HuH-7 (cell line): ENCODE data around the gene DSE.
"Not testable (repeated sequence)": the region's sequence is repeated elsewhere in the genome, so short reads cannot be mapped to it uniquely, and the experiment has no call there.

Experiments
- DNase-seq: peaks from one replicate; pipeline ENCODE4 v3.0.0; 2011; ENCODE audit warnings: low spot score

DSE gene

DNA sequence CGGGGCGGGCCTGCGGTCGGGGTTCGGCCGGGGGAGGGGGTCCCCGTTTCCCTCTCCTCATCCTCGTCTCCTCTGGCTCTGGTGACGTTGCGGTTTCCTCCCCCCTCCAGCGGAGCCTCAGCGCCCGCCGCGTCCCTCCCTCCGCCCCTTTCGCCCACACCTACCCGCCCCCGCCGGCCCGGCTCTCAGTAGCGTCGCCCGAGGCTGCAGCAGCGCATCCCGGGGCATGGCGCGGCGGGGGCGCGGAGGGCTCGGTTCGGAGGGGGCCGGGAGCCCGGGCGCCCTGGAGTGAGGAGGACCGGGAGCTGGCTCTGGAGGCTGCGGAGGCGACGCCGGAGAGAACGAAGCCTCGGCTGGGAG is at the start of gene DSE:
TSS of gene DSE (plus strand) at position 188 of the 360 bp plus-strand sequence. CDS start 28,304 bp downstream, outside the sequence.
- DNase-seq, result peak; percentile 70

DNA sequence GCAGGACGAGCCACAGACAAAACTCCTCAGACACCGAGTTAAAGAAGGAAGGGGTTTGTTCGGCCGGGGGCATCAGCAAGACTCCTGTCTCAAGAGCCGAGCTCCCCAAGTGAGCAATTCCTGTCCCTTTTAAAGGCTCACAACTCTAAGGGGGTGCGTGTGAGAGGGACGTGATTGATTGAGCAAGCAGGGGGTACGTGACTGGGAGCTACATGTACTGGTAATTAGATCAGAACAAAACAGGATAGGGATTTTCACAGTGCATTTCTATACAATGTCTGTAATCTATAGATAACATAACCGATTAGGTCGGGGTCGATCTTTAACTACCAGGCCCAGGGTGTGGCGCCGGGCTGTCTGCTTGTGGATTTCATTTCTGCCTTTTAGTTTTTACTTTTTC is 48.8 kb upstream of the DSE start:
- not testable (repeated sequence) for DNase-seq

DNA sequence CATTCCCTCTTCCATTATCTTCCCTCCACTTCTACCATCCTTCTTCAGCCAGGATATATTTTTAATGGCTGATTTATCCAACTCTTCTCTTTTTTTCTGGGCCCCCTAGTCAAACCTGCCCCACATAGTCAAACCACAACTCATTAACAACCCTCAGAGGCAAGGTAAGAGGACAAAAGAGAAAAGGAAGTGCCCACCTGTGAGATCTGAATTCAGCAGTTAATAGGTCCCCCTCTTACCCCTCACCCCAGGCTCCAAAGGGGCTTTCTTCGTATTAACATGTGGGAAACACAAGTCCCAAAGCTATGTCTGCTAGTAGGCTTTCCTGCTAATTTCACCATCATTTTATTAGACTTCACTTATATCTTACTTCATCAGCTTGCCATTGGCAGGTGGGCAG is 46.9 kb upstream of the DSE start:
- DNase-seq, result no peak

DNA sequence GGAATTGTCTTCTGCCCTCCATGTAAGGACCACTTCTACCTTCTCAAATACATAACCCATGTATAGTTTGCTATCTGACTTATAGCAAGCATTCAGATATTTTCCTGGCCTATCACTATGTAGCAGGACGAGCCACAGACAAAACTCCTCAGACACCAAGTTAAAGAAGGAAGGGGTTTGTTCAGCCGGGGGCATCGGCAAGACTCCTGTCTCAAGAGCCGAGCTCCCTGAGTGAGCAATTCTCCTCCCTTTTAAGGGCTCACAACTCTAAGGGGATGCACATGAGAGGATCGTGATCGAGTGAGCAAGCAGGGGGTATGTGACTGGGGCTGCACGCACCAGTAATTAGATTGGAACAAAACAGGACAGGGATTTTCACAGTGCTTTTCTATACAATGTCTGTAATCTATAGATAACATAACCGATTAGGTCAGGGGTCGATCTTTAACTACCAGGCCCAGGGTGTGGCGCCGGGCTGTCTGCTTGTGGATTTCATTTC is 45.1 kb upstream of the DSE start:
- DNase-seq, result not testable (repeated sequence)

DNA sequence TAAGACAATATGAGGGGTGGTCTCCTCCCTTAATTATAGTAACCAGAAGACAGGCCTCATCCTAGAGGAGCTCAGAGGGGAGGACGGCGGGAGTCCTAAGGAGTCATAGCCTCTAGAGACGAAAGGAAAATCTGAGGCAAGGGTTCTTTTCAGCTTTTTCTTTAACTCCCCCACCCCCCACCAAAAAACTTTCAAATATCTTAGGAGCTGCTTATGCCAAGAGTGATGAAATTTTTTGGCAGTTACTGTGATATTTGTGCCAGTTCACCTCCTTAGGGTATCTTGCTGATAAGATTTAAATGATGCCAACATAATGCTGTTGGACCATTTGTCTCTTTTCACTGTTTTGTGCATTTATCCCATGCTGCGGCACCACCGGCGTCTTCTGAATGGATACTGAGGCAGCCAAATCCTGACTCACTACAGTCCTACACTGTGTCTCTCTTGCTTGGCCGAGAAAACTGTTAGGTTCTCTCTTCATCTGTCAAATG is 44.5 kb upstream of the DSE start:
- no peak for DNase-seq

DNA sequence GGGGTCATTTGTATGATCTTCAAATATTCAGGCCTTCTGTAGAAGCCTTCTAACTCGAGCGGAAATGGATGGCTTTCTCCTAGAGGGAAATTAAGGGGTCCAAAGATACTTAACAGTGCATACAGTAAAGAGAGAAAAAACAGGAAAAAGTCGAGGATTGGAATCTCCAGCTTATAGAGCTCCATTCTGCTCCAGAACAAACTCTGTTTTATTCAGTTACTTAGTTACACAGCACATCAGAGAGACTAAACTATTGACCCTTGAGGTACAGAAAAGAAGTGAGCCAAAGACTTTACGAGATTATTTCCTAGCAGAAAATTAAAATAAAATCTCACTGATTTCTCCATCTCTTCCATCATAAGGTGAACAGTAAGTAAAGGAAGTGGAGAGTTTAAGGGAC is 43.8 kb upstream of the DSE start:
- DNase-seq, result no peak

DNA sequence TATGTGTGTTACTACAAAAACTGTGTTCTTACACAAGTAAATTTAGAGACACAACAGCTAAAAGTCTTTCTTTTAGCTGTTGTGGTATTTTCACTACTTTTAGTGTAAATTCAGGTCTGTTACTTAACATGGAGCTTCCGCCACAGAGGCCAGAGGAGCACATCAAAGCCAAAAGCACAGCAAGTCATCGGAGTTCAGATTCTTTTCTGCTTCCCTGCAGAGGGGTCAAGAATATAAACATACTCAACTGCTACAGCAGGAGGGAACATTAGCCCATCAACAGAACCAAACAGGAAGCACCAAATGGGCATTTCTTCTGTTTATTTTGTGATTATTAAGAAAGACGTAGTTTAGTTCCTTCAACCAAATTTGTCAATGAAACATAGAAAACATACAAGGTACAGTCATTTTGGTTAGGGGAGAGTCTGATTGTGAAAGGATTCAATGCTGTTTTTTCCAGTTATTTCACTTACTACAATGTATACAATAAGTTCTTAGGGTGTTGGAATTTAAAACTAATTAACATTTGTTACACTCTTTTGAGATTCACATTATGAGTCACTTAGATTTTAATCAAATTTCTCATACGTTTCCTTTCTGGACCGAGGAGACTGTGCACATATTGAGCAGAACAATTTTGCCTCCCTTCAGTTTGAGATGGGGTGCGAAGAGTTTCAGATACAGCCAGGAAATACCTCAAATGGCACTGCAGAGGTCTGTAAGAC is 42.8 kb upstream of the DSE start:
- DNase-seq, result no peak

DNA sequence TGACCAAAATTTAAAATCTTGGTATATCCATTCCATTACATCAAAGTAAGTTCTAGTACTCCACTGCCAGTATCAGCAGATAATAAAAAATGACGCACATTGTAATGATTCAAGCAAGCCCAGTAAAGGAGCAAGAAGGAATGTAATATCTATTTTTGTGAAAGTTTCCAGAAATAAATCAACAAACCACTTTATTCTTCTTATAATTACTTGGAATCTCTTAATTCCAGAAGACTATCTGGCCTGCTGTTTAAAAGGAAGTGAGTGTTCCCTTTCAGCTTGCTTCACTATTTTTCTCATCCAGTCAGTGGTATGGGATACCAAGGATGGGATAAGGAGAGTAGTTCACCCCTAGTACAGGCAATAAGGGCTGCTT is 42.2 kb upstream of the DSE start:
- DNase-seq, result no peak

DNA sequence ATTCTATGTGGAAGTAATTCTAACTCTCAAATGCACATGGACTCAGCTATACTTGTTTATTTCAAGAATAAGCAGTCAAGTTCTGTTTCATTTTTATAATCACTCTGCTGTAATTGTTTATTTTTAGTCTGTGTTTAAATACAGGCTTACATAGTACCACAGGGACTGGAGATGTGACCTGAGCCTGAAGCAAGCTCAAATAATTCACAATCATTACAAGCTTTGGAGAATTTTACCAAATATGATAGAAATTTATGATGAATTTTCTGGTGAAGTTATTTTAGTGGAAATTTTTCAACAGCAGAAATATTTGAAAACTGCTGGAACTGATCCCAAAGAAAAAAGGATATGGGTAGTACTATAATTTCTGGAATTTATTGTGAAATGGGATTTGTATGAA is 41.6 kb upstream of the DSE start:
- no peak for DNase-seq

DNA sequence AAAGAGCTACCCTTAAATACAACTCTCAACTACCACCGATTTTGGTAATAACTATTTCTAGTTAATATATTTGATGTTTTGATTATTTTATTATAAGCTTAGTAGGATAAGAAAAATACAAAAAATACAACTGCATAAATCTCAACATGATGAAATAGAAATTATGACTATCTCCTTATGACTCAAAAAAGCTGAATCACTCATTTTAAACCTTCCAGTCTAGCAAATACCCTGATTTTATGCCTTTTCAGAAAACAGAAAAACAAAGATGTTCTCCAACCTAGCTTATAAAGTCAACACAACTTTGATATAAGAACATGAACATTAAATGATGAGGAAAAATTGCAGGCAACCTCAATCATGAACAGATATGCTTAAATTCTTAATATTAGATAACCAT is 40.2 kb upstream of the DSE start:
- no peak for DNase-seq

DNA sequence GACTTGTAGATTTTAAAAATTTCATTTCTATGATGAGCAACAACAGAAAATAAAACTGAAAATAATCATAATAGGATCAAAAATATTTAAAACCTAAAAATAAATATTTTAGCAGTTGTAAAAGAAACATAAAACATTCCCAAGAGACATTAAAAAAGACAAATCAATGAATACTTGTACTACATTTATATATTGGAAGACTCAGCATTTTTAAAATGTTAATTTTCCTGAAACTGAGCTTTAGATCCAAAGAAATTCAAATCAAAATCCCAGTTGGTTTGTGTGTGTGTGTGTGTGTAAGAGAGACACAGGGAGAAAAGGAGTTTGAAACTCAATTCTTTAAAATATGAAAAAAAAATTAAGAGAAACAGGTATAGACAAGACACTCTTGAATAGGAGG is 38.7 kb upstream of the DSE start:
- DNase-seq, result no peak

DNA sequence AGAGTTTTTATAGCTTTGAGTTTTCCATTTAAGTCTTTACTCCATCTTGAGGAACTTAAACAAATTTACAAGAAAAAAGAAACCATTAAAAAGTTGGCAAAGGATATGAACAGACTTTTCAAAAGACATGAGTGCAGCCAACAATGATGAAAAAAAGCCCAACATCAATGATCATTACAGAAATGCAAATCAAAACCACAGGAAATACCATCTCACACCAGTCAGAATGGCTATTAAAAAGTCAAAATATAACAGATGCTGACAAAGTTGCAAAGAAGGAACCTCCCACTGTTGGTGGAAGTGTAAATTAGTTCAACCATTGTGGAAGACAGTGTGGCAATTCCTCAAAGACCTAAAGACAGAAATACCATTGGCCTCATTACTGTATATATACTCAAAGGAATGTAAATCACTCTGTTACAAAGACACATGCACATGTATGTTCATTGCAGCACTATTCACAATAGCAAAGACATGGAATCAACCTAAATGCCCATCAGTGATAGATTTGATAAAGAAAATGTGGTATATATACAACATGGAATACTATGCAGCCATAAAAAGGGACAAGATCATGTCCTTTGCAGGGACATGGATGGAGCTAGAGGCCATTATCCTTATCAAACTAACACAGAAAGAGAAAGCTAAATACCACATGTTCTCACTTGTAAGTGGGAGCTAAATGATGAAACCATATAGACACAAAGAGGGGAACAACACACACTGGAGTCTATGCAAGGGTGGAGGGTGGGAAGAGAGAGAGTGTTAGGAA is 35.9 kb upstream of the DSE start:
- not testable (repeated sequence) for DNase-seq

DNA sequence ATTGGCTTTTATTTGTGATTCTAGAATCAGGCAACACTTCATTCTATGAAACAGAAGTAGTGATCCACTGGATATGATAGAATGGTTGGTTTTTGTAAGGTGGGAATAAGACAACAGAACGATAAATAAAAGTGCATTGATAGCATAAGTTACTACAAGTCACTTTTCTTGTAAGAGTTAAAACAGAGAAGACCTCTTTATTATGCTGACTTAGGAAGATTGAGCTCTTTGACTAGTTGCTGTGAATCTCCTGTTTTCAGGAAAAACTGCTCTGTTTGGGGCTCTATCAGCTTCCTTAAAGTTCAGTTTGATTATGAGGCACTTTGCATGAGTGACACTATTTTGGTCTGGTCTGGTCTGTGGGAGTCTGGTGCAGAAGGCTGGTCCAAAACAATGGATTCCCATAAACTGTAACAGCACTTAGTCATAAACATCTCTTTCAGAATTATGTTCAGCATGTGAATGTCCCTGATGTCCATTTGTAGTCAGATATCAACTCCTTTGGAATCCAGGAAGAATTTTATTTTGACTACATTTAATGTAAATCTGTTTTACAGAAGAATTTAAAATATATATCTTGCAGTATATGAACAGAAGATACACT is 35.0 kb upstream of the DSE start:
- no peak for DNase-seq

DNA sequence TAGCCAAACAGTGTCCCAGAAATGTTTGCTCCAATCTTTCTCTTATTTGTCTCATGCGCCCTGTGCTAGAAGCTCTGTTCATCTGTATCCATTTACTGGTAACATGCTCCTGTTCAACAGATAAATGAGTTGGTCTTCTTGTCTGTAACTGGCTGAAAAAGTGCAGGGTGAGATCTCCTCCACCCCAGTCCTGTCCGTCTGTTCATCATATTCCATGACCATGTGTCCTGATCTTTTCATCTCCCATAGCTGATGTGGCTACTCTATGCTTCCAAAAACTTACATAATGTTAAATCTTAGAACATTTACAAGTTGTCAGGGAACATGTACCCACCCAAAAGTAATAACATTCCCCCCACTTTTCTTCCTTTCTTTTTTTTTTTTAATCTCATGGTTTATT is 31.8 kb upstream of the DSE start:
- DNase-seq, result no peak

DNA sequence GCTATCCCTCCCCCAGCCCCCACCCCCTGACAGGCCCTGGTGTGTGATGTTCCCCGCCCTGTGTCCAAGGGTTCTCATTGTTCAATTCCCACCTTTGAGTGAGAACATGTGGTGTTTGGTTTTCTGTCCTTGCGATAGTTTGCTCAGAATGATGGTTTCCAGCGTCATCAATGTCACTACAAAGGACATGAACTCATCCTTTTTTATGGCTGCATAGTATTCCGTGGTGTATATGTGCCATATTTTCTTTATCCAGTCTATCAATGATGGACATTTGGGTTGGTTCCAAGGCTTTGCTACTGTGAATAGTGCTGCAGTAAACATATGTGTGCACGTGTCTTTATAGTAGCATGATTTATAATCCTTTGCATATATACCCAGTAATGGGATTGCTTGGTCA is 30.1 kb upstream of the DSE start:
- not testable (repeated sequence) for DNase-seq

DNA sequence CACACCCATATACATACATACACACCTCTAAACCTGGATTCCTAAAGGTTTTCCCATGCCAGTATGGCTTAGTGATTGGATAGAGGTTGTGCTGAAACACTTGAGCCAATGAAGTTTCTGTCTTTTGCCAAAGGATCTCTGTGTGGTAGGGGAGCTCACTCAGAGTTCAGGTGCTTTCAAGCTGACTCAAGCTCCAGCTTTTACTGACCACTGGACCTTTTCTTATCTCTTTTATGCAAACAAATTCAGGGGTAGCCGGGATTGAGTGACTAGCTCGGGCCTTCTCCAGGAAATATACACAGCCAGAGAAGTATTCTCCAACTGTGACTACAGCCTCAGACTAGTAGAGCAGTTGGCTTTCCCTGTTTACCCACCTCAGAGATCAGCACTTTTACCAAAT is 21.5 kb upstream of the DSE start:
- DNase-seq, result no peak

DNA sequence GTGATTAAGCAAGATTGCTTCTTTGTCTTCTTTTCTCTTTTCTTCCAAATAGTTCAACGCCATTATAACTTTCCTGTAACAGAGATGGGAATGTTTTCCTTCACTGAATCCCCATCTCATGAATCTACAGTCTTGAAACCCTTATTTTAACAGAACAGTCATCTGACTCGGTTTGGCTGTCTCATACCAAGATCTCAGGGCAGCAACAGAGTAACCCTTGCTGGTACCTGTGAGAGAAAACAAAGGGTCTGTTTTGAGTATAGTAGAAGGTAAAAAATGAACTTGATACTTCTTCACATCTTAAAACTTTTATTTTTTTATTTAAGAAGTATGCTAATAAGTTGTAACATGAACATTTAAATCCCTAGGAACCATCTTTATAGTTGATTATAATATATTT is 19.6 kb upstream of the DSE start:
- no peak for DNase-seq

DNA sequence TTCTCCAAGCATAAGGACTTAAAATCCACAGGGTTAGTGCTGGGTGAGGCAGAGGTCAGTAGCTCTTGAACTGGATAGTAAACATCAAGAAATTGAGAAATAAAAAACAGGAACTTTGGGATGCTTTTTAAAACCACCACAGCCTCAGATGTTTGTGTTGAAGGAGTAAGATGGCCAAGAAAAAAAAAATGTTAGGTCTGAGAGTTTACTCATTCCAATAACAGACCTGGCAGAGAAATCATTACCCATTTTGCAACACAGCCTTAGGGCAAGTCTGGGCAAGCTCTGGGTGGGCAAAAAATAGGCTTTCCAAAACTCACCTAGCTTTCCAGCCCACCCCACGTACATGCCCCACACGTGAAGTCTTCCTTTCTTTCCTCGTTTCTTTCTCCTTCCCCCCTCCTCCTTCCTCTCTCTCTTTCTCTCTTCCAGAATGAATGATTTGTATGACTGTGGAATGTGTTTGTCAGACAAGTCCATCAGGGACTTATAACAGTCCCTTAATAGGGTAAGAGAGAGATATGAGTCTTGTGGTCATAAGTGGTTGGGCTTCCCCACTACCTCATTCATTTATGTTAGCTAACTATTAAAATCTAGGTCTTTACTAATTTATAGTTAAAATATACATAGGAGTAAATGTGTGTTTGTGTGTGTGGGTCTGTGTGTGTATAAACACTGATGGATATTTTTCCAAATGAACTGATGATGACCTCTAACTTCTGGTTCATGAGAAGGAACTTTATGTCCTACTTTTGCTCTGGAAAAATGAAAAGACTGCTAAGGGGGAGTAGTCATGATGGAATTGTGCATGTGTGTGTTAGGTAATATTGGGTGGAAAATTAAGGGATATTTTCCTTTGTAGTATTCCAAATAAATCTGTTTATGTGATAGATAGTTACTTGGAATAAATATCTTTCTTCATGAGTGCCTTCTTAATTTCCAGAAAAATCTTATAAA is 18.0 kb upstream of the DSE start:
- no peak for DNase-seq

DNA sequence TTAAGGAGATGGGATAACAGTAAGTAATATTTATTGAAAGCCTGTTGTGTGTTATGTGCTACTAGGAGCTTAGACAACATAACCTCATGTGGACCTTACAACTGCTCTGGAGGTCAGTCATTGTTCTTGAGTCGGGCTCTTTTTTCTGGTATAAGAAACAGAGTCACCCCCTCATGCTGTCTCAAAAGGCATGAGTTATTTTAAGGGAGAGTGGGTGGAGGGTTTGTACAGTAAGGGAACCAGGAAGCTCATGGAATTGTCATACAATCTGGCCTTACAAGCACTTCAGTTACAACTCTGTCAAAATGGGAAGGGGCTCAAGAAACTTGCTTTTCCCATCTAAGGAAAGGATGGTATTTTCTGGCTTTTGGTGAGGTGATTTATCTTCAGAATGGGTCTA is 16.5 kb upstream of the DSE start:
- DNase-seq, result no peak

DNA sequence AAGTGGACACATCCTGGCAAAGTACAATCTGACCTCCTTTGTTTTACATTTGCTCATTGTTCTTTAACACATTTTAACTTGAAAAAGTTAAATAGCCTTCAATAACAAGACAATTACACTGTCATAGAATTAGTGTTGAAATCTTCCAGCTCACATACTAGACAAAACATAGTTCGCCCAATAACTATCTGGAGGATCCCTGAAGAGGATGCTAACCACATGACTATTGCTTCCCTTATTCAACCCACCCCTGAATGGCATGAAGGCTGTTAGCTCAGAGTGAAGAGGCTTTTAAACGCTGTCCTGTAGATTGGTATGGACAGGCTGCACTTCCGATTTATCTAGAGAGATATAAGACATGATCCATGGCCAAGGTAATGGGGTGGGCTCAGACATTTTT is 15.0 kb upstream of the DSE start:
- DNase-seq, result no peak

DNA sequence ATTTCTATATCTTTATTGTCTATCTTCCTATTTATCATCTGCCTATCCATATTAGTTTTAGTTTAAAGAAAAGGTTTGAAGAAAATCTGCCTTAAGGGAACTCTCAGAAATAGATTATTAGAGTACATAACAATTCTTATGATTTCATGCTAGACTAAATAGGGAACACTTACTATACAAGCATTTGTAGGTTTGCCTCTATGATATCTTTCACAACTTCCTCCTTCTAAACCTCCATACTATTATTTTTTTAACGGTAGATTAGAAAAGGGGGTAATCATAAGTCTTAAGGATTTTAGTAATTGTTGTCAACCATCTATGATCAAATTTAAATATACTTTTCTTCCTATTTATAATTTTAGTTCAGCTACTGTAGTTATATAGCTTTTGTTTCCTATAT is 11.6 kb upstream of the DSE start:
- no peak for DNase-seq

DNA sequence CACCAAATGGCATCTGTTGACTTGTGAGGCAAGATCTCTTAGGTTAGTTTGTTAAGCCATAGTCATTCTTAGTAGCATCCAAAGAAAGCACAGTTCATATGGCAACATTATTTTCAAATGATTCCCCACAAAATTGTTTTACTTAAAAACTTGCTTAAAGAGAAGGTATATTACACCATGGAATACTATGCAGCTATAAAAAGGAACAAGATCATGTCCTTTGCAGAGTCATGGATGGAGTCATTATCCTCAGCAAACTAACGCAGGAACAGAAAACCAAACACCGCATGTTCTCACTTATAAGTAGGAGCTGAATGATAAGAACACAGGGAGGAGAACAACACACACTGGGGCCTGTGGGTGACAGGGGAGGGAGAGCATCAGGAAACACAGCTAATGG is 10.9 kb upstream of the DSE start:
- no peak for DNase-seq
